Stimulated activated CD4-positive, alpha-beta T cell treated with anti-CD3 and anti-CD28 coated beads, Interleukin-1b, Interleukin-23, amount 100 ng/mL, for 4 hours (primary cell): ENCODE measurements around the gene VWA5A.
"Not testable (repeated sequence)": the region's sequence is repeated elsewhere in the genome, so short reads cannot be mapped to it uniquely, and the experiment has no call there.

Experiments
- DNase-seq, 2 donors: peaks; one replicate each; pipeline ENCODE4 v3.0.0-alpha.2; 2020; ENCODE audit warnings: low read depth in 2 of 2

Gene VWA5A

DNA sequence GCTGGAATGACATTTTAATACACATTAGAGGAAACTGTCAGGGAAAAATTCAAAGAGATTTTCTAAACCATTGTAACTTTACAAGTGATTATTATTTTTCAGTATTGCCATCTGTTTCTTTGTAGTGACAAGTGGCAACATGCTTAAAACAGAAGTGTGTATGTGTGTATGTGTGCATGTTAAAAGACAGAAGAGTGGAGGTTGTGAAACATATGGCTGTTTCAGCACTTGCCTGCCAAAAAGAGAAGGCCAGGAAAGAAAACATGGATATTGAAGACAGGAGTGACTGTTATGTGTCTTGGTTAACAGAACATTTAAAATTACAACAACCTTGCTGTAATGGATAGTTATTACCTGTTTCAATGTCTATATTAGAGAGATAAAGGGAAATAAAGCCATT is 24.3 kb upstream of the VWA5A start:
- no peak for DNase-seq

DNA sequence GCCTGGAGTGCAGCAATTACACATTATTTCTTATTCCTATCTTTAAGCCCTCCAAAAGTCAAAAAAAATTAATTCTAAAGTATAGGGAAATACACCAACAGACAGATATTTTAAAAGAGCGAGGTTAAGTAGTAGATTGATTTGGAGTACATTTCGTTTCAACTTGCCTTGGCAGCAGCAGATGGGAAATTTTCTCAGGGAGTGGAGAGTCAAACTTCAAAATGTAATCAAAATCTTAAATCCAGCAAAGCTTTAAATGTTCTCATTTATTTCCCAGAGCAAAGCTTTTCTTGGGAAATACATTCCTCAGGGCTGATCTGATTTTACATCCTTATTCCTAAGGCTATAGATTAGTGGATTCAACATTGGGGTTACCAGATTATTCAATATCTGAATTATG is 21.9 kb upstream of the VWA5A start:
- no peak for DNase-seq

DNA sequence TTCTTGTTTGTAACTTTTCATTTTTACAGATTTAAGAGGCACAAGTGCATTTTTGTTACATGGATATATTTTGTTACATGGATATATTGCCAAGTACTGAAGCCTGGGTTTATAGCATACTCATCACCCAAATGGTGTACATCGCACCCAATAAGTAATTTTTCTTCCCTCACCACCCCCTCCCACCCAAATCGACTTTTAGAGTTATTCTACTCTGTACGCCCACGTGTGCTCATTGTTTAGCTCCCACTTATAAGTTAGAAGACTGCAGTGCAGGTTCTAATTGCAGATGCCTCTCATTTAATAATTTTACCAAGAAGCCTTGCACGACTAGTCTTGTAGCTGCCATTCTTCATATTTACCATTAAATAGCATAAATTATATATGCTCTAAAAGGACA is 20.5 kb upstream of the VWA5A start:
- DNase-seq, result no peak

DNA sequence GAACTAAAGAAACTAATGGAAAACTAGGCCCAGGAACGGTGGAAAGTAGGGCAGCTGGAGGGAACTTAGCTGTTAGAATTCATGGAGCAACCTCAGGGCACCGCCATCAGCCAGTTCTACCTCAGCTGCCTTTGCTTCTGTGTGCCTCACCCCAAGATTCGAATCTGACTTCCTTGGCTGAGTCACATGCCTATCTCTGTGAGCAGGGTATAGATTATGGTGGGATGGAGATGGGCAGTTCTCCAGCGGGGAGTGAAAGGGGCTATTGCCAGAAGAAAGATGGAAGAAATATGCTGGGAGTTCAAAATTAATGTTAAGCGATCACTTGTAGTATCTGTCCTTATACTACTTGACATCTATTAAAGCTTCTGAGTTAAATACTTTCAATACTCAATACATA is 18.9 kb upstream of the VWA5A start:
- no peak for DNase-seq

DNA sequence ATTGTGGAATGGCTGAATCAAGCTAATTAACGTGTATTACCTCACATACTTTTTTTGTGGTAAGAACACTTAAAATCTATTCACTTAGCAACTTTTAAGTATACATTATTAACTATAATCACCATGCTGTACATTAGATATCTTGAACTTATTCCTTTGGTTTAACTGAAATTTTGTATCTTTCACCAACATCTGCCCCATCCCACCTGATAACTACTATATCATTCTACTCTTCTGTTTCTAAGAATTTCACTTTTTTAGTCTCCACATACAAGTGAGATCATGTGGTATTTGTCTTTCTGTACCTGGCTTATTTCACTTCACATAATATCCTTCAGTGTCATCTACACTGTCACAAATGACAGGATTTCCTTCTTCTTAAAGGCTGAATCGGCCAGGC is 17.1 kb upstream of the VWA5A start:
- no peak for DNase-seq

DNA sequence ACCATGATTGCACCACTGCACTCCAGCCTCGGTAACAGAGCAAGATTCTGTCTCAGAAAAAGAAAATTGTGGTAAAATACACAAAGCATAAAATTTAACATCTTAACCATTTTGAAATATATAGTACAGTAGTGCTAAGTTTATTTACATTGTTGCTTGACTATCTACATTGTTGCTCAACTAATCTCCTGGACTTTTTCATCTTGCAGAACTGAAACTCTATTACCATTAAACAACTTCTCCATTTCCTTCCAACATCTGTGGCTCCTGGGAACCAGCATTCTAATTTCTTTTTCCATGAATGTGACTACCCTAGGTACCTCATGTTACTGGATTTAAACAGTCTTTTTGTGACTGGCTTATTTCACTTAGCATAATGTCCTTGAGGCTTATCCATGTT is 13.5 kb upstream of the VWA5A start:
- no peak for DNase-seq

DNA sequence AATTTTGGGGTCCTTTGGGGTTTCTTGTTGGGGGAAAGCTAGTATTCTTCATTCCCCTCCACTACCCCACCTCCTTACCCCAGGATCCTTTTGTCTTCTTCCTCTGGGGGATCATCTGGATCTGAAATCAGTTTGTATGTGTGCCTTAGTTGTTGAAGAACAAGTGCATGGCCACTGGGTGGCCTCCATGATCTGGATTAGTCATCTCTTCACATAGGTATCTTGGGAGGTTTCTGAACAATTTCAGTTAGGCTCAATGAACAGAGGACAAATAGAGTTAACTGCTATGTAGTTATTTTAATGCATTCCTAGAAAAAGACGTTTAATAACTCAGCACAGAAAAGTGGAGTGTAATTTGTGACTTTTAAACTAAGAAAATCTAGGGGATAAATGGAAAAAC is 7.1 kb upstream of the VWA5A start:
- DNase-seq, result no peak

DNA sequence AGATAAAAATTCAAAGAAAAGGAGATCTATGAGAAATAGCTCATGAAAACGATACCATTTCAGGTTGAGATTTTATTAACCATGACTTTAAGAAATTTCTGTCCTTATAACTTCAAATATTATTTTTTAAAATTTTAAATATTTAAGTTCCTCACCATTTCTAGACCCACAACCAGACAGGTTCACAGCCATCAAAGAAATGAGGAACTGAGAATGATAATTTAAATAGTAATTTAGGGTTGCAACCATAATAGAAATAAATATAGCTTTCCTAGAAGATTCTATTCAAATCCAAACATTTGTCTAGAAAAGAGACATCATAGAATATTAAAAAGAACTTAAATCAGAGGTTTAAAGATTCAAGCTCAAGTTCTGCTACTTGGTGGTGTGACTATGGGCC is 5.9 kb upstream of the VWA5A start:
- DNase-seq, result no peak

DNA sequence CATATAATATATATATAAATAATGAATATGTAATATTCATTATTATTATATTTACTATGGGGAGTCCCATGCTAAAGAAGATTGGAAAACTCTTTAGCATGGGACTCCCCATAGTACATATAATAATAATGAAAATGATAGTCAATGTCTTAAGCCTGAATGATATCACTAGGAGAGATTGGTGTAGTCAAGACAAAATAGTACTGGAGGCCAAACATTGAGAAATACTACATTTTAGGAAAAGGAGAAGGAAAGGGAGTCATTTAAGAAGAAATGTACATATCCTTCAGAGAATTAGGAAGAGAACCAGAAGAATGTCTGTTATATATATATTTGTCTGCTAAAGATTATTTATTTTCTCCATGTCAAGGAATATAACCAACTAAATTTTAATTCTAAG is 5.0 kb upstream of the VWA5A start:
- DNase-seq, result no peak

DNA sequence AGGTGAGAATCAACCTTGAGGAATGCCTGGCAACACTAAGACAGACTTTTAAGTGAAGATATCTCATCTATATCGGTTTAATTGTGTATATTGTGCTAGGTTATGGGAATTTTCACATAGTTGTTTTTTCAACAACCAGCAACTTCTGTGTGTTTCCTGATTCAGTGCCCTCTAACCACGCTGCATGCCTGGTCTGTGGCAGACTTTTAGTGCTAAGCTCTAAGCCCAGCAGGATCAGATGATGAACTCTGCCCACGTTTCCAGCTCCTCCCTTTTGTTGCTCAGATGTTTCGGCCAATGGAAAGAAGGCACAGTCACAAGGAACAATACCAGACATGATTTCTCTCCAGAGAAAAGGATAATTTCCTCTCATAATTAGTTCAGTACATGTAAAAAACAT is 1.4 kb upstream of the VWA5A start:
- DNase-seq, result no peak

DNA sequence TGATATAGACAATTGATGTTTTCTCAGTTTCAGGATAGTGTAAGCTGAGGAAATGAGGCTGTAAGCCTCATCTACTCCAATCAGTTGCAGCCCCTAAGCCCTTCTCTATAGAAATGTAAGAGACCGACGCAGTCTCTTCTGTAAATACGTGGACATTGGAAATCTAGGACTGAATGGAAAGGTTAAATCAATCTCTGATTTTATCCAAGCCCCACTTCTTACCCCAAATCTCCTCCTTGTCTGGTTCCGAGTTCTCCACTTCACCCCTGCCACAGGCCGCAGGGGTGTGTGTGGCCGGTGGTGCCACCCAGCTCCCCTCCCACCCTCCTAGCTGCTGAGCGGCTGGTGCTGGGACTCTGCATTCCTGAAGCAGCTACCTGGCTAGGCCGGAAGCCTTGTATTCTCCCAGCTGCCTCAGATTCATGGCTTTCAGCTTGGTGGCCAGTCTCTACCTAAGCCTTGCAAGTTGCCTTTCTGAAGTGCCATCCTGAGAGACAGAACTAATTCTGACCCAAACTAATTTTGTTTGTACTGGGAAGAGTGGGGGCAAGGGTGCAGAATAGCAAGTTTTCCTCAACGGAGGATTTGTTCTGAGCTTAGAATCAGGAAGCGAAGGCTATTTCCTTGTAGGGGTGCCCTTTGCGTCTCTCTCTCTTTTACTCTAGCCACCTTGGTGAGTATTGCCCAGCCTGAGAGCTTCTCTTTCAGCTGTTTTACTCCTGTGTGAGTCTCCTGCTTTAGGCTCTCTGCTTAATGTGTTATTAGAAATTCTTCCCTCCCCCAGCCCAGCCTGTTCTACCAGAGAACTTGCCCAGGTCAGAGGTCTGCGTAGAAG is 749 bp downstream of the VWA5A start:
- DNase-seq, result no peak

DNA sequence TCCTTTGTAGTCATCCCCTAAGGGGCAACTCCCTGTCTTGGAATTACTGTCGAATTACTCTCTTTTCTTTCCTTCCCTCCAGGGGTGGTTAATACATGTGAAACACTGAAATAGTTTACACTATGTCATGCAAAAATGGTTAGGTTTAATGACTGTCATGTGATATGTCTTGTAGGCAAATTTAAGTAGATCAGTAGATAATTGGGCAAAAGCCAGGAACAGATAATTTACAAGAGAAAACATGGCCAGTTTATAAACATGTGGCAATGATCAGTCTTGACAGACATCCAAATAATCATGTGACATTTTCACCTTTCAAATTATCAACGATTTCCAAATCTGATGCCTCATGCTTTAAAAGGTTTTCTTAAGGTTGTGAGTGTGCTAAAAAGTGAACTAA is 3.9 kb downstream of the VWA5A start:
- no peak for DNase-seq

DNA sequence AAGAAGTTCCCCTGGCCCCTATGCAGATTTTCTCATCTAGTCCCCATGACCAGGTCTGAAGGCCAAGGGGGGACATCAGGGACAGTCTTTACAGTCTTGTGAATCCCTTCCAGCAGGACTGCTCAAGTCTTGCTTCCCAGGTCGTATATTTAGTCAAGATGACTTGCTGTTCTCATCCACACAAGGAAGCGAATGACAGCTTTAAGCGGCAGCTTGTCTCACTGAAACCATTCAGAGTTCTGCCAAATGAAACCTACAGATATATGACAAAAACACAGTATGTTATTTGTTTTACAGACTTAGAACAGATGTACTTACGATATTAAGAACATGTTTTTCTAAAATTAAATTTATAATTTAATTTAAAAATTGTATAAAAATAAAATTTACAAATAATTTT is 5.6 kb downstream of the VWA5A start:
- no peak for DNase-seq

DNA sequence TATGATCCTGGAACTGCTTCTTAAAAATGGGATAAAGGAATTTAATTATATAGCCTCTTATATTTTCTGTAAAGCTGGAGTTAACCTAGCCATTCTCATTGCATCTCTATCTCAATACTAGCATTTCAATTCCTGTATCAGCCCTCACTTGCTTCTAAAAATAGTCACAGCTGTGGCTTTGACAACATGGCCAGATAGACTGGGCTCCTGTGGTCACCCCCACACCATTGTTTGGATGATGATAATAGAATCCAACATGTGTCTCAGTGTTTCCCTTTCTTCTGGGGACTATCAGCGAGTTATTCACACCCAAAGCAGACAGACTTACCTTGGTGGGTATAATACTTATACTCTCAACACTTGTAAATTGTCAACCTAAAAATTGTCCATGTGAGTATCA is 6.9 kb downstream of the VWA5A start:
- DNase-seq, result no peak

DNA sequence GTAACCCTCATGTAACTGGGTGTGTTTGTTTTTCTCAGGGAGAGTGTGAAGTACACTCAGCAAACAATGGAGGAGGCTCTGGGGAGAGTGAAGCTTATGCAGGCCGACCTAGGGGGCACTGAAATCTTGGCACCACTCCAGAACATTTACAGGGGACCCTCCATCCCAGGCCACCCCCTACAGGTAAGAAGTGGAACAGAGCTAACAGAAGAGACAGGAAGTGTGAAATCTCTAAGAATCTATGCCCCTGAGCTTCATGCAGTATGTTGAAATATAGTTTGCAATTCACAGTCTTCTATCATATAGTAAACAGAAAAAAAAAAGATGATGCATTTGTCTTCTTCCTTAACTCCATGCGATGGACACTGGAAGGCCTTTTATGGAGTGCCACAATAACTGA is 8.4 kb downstream of the VWA5A start:
- DNase-seq, result no peak

DNA sequence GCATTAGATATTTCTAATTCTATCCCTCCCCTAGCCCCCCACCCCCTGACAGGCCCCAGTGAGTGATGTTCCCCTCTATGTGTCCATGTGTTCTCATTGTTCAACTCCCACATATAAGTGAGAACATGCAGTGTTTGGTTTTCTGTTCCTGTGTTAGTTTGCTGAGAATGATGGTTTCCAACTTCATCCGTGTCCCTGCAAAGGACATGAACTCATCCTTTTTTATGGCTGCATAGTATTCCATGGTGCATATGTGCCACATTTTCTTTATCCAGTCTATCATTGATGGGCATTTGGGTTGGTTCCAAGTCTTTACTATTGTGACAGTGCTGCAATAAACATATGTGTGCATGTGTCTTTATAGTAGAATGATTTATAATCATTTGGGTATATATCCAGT is 11.9 kb downstream of the VWA5A start:
- not testable (repeated sequence) for DNase-seq

DNA sequence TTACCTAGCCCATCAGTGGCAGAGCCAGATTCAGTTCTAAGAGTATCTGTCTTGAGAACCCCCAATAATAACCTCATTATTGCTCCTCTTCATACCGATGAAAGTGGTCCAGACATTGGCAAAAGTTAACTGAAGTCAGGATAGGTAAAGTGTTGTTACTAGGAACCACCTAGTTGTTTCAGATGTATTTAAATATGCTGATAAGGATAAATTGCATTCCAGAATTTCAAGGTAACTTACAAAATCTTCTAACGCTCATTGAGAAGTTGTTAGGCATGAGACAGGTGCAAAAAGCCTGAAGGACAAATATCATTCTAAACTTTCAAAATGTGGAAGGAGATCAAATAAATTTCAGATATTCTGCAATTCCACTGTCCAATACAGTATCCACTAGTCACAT is 27.8 kb downstream of the VWA5A start:
- no peak for DNase-seq

DNA sequence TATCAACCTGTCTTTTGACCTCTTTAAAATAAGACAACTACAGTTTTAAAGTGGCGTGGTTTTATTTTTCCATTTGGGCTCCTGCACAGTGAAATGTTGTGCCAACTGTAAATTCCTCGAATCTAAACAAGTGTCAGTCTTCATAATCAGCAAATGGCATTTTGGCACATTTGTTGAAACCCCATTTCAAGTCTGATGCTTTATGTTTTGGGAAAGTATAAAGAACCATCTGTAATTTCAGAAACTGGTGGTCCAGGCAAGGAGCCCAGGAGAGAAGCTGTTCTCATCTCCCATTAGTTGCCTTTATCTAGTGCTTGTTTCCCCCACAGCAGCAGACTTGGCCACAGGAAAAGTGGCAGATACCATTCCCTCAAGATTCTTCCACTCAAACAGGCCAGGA is 32.7 kb downstream of the VWA5A start:
- no peak for DNase-seq

DNA sequence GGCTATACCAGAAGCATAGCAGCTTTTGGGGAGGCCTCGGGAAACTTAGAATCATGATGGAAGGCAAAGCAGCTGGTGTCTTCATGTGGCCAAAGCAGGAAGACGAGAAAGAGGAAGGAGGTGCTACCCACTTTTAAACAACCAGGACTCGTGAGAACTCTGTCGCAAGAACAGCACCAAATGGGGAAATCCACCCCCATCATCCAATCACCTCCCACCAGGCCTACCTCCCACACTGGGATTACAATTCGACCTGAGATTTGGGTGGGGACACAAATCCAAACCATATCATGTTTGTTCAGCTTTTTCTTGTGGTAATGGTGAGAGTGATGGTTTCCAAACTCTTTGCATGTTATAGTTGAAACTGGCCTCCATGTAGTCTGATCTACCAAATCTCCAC is 35.4 kb downstream of the VWA5A start:
- no peak for DNase-seq

DNA sequence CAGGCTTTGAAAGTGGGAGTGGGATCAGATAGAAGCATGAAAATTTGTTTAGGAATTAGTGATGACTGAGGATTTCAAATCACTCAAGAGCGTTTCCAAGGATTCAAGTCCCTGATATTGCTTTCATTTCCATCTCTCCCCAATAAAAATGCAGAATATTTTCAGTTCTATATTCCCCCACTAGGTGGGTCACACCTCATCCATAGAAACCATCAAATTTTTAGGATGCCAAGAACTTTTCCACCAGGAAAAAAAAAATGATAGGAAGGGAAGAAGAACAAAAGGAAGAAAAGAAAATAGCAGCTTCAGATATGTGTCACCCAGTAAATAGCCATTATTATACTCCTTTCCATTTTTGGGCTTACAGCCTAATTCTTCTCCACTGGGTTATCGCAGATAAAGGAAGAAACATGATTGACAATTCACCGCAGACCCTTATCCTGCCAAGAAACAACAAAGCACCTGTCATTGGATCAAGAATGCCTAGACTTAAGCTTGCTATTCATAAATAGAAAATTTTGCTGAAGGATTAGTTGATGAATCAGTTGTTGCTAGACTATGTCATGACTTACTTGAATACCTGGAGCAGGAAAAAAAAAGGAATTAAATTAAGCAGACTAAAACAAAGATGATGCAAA is 37.6 kb downstream of the VWA5A start:
- DNase-seq, result no peak

DNA sequence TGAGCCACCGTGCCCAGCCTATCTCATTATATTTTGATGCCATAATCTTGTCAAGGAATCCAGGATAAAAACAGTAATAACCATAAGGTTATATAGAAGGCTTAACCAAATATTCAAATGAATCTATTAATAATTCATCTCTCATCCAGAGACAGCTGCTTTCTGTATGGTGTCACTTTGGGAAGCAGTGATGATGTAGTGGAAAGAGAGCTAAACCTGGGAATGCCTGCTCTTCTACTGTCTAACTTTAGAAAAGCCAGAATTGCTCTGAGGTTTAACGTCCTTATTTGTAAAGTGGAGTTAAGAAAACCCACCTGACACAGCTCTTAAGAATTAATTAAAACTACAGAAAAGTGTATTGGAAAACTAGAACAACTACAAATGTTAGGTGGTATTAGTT is 38.6 kb downstream of the VWA5A start:
- DNase-seq, result no peak

DNA sequence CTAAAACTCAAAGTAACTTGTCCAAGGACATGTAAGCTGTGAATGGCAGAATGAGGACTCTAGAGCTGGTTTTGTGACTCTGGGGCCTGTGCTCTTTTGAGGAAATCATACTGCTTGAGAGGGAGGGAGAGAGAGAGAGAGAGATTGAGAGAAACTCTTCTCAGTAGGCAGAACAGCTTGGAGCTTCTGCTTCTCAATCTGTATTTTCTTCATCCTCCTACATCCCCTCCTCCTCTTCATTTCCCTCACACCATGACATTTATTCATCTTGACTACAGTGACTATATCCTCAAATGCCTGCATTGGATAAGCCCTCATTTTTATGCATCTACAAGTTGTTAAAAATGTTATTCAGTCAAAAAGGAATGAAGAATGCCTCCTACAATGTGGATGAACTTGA is 44.2 kb downstream of the VWA5A start:
- no peak for DNase-seq

DNA sequence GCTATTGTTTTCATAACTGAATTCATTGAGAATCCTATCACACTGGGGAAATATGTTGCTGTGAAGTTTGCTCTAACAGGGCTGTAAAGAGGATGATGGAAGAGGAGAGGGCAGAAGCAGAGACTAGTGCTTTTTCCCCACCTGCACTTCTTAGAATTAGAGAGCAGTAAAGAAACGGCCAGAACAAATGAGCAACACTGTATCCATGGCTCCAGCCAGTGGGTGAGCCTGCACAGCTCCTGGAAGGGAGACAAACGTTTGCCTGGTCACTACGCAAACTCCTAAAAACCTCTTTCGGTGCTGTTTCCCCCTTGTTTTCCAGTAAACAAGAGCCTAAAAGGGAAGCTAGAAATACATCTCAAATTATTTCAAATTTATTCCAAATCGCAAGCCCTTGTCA is 45.7 kb downstream of the VWA5A start:
- DNase-seq, result no peak

DNA sequence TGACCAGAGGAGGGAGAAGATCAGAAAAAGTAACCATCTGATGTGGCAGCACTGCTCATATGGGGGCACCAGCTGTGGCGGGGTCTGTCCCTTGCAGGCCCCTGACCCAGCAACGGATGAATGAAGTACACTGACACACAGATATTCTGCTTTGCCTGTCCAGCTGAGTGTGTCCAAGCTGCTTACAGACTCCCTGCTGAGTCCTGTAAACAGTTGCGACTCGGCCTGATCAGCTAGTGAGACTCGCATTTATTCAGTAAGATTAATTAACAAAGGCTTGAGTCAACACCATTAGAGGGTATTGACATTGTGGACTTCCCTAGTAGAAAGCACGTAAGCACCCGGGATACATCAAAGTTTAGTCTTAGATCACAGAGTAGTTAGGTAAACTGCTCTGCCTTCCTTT is 52.6 kb downstream of the VWA5A start:
- no peak for DNase-seq
